OCI-LY1 (cell line): ENCODE data around the gene YEATS4.

Source experiments
- EZH2 ChIP-seq: fragments of 200-600 bp; sonication (generic), shearing (Covaris generic); IDR thresholded peaks from 2 replicates; pipeline ENCODE4 v1.8.0; 2017; ENCODE audit warnings: borderline replicate concordance, mixed run types, mild to moderate bottlenecking, antibody characterized with exemption, low read length, moderate library complexity, mixed read lengths
- TF ChIP-seq, protein P1 (sequence below): fragments of 200-600 bp; sonication (generic), shearing (Covaris generic); IDR thresholded peaks from 2 replicates; pipeline ENCODE4 v1.5.1; 2017; ENCODE audit warnings: mild to moderate bottlenecking, antibody characterized with exemption, low read length, moderate library complexity, mixed read lengths

DNA sequence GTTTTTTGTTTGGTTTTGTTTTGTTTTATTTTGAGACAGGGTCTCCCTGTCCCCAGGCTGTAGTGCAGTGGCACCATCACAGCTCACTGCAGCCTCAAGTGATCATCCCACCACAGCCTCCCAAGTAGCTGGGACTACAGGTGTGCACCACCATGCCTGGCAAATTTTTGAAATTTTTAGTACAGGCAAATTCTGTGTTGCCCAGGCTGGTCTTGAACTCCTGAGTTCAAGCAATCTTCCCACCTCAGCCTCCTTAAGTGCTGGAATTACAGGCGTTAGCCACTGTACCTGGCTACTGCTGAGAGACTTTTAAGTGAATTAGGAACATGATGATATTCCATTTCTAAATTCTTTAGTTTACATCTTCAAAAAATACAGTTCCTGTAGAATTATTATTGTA, 8.8 kb upstream of the YEATS4 start:
- TF ChIP-seq, protein P1, sequence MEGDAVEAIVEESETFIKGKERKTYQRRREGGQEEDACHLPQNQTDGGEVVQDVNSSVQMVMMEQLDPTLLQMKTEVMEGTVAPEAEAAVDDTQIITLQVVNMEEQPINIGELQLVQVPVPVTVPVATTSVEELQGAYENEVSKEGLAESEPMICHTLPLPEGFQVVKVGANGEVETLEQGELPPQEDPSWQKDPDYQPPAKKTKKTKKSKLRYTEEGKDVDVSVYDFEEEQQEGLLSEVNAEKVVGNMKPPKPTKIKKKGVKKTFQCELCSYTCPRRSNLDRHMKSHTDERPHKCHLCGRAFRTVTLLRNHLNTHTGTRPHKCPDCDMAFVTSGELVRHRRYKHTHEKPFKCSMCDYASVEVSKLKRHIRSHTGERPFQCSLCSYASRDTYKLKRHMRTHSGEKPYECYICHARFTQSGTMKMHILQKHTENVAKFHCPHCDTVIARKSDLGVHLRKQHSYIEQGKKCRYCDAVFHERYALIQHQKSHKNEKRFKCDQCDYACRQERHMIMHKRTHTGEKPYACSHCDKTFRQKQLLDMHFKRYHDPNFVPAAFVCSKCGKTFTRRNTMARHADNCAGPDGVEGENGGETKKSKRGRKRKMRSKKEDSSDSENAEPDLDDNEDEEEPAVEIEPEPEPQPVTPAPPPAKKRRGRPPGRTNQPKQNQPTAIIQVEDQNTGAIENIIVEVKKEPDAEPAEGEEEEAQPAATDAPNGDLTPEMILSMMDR: no peak
- TF ChIP-seq EZH2: no peak
